K562 (cell line): ENCODE measurements around the gene RESP18. TPM values are rescaled to one million over a fixed set of nuclear protein-coding genes. Genes with fewer than 3 reads are reported as not detected.

Experiments used
- ARID3B ChIP-seq: fragments of 250-450 bp; sonication (Bioruptor Pico); IDR thresholded peaks from 2 replicates; pipeline ENCODE4 v1.4.0; 2020; ENCODE audit warnings: borderline replicate concordance
- CBFA2T2 ChIP-seq: fragments of 450-650 bp; conservative IDR thresholded peaks from 2 replicates; pipeline ENCODE4 v1.6.1; 2017; ENCODE audit warnings: mild to moderate bottlenecking
- DMBX1 ChIP-seq: fragments of 250-450 bp; sonication (Bioruptor Pico); IDR thresholded peaks from 2 replicates; pipeline ENCODE4 v1.8.0; 2022; ENCODE audit warnings: inconsistent platforms, mild to moderate bottlenecking, moderate library complexity, borderline replicate concordance
- HNRNPL ChIP-seq: fragments of 200-400 bp; formaldehyde crosslinking; IDR thresholded peaks from 2 replicates; pipeline ENCODE4 v1.6.1; 2017; ENCODE audit warnings: low read depth, mild to moderate bottlenecking, low read length
- NCOA1 ChIP-seq: fragments of 450-650 bp; IDR thresholded peaks from 2 replicates; pipeline ENCODE4 v1.6.1; 2016; ENCODE audit warnings: low read depth
- TEAD1 ChIP-seq, 2 experiments: fragments of 450-650 bp in 1 of 2; sonication (generic) in 1 of 2; formaldehyde crosslinking; IDR thresholded peaks; 2 replicates each; pipeline versions ENCODE4 v1.4.0 to v1.8.0; 2020 to 2022; ENCODE audit warnings: mild to moderate bottlenecking in 2 of 2, missing genetic modification reagents in 1 of 2
- ZNF316 ChIP-seq: fragments of 450-650 bp; IDR thresholded peaks from 2 replicates; pipeline ENCODE4 v1.6.1; 2016
- polyA plus RNA-seq, 8 experiments: library from polyadenylated mRNA; depleted of rRNA in 4 of 8; stranded (reverse) in 5 of 8; unstranded in 3 of 8; fragments of >200 nt; fragmentation: Nextera tagmentation in 2 of 8; fragmentation: Illumina TruSeq in 1 of 8; extraction: Ambion mirVana in 2 of 8; extraction: Trizol in 1 of 8; gene quantifications; 2 replicates each; pipeline versions ENCODE4 v1.2.1 to v1.2.3, GENCODE V29; 2011 to 2014; ENCODE audit warnings: inconsistent platforms in 1 of 8, missing spikeins in 1 of 8
- total RNA-seq, 7 experiments: library from RNA; depleted of rRNA in 6 of 7; stranded (reverse); fragments of >200 nt in 6 of 7; fragmentation: Illumina TruSeq in 2 of 7; extraction: Trizol in 2 of 7; gene quantifications; 2 replicates each; pipeline versions ENCODE4 v1.2.1 to v1.2.3, GENCODE V29; 2011 to 2021; ENCODE audit warnings: low replicate concordance in 1 of 7
- TF ChIP-seq, protein P1 (sequence below), 2 experiments: IDR thresholded peaks; 2 replicates each; pipeline ENCODE4 v1.6.1; 2012; ENCODE audit warnings: improper control_type of control experiment in 2 of 2, low read depth in 2 of 2, low read length in 2 of 2, borderline replicate concordance in 1 of 2
- TF ChIP-seq, protein P2 (sequence below), 2 experiments: fragments of 450-650 bp; formaldehyde crosslinking in 1 of 2; IDR thresholded peaks; 2 replicates each; pipeline versions ENCODE4 v1.4.0 to v1.6.1; 2014 to 2020; ENCODE audit warnings: mild to moderate bottlenecking in 2 of 2, borderline replicate concordance in 1 of 2, low read depth in 1 of 2
- TF ChIP-seq, protein P3 (sequence below): fragments of 450-650 bp; IDR thresholded peaks from 2 replicates; pipeline ENCODE4 v1.7.1; 2018; ENCODE audit warnings: mild to moderate bottlenecking, low read depth; ENCODE audit not compliant: partially characterized antibody

RESP18 gene
- total and polyA plus RNA-seq, 9 of the 15 experiments (the other 6 are each of a cell fraction or from before 2014, with no cell fraction given) = not detected

DNA sequence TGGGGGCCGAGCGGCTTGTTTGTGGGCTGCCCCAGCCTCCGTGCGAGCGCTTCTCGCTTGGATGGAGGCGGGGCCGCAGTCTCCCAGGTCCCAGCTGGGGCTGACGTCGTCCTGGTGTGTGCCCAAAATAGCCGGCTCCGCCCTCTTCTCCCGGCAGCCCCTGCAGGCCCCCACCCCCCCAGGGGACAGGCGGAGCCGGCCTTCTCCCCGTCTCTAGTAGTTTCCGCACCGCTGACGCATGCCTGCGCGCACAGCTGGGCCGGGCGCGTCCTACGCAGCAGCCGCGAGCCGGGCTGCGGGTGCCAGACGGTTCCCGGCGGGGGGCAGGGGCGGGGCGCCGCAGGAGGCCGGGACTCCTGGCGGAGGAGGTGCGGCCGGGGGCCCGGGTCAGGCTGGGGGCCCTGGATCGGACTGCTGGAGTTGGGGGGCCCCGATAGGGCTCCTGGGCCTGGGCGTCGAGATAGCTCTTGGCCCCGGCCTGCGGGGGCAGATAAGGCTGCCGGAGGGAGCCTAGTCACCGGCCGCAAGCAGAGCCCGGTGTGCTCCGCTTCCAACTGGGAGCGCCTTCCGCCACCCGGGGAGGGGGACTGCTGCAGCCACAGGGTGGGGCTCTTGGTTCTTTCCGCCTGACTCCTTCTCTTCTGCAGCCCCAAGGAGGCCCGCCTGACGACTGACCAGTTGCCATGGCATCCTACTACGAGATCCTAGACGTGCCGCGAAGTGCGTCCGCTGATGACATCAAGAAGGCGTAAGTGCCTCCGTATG is 53.2 kb downstream of the RESP18 start, which contains the start of gene DNAJB2 (continued):
- TF ChIP-seq ARID3B (CRISPR knock-in tag) = no peak
- TF ChIP-seq, protein P1, sequence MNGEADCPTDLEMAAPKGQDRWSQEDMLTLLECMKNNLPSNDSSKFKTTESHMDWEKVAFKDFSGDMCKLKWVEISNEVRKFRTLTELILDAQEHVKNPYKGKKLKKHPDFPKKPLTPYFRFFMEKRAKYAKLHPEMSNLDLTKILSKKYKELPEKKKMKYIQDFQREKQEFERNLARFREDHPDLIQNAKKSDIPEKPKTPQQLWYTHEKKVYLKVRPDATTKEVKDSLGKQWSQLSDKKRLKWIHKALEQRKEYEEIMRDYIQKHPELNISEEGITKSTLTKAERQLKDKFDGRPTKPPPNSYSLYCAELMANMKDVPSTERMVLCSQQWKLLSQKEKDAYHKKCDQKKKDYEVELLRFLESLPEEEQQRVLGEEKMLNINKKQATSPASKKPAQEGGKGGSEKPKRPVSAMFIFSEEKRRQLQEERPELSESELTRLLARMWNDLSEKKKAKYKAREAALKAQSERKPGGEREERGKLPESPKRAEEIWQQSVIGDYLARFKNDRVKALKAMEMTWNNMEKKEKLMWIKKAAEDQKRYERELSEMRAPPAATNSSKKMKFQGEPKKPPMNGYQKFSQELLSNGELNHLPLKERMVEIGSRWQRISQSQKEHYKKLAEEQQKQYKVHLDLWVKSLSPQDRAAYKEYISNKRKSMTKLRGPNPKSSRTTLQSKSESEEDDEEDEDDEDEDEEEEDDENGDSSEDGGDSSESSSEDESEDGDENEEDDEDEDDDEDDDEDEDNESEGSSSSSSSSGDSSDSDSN (IDR thresholded peaks at IDR 0.05; ENCODE audit: borderline replicate concordance in 1 of 2, low read depth in 2 of 2, low read length in 2 of 2) = peak; percentile 88 to 98; a peak in 3 of 4 replicates
- TF ChIP-seq, protein P2, sequence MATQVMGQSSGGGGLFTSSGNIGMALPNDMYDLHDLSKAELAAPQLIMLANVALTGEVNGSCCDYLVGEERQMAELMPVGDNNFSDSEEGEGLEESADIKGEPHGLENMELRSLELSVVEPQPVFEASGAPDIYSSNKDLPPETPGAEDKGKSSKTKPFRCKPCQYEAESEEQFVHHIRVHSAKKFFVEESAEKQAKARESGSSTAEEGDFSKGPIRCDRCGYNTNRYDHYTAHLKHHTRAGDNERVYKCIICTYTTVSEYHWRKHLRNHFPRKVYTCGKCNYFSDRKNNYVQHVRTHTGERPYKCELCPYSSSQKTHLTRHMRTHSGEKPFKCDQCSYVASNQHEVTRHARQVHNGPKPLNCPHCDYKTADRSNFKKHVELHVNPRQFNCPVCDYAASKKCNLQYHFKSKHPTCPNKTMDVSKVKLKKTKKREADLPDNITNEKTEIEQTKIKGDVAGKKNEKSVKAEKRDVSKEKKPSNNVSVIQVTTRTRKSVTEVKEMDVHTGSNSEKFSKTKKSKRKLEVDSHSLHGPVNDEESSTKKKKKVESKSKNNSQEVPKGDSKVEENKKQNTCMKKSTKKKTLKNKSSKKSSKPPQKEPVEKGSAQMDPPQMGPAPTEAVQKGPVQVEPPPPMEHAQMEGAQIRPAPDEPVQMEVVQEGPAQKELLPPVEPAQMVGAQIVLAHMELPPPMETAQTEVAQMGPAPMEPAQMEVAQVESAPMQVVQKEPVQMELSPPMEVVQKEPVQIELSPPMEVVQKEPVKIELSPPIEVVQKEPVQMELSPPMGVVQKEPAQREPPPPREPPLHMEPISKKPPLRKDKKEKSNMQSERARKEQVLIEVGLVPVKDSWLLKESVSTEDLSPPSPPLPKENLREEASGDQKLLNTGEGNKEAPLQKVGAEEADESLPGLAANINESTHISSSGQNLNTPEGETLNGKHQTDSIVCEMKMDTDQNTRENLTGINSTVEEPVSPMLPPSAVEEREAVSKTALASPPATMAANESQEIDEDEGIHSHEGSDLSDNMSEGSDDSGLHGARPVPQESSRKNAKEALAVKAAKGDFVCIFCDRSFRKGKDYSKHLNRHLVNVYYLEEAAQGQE (IDR thresholded peaks at IDR 0.05; ENCODE audit: borderline replicate concordance) = peak; percentile 98
- TF ChIP-seq, protein P2 (CRISPR knock-in tag; IDR thresholded peaks at IDR 0.05; ENCODE audit: low read depth) = no peak
- TF ChIP-seq, protein P3, sequence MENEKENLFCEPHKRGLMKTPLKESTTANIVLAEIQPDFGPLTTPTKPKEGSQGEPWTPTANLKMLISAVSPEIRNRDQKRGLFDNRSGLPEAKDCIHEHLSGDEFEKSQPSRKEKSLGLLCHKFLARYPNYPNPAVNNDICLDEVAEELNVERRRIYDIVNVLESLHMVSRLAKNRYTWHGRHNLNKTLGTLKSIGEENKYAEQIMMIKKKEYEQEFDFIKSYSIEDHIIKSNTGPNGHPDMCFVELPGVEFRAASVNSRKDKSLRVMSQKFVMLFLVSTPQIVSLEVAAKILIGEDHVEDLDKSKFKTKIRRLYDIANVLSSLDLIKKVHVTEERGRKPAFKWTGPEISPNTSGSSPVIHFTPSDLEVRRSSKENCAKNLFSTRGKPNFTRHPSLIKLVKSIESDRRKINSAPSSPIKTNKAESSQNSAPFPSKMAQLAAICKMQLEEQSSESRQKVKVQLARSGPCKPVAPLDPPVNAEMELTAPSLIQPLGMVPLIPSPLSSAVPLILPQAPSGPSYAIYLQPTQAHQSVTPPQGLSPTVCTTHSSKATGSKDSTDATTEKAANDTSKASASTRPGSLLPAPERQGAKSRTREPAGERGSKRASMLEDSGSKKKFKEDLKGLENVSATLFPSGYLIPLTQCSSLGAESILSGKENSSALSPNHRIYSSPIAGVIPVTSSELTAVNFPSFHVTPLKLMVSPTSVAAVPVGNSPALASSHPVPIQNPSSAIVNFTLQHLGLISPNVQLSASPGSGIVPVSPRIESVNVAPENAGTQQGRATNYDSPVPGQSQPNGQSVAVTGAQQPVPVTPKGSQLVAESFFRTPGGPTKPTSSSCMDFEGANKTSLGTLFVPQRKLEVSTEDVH = peak; percentile 29
- TF ChIP-seq HNRNPL = no peak
- TF ChIP-seq DMBX1 (CRISPR knock-in tag) = peak; percentile 96
- peak; percentile 18; the same call in 1 of the 2 replicates for TF ChIP-seq ZNF316
- peak; percentile 92 for TF ChIP-seq NCOA1
- peak; percentile 98 for TF ChIP-seq CBFA2T2
- TF ChIP-seq TEAD1 (CRISPR knock-in tag; IDR thresholded peaks at IDR 0.05) = peak; percentile 81 to 91; a peak in 3 of 4 replicates
